C4-2B (cell line): ENCODE data around the gene PCSK5.

Source experiments
- ZFX ChIP-seq: fragments of 450-650 bp; IDR thresholded peaks from 2 replicates; pipeline ENCODE4 v1.6.1; 2017
- TF ChIP-seq, protein P1 (sequence below): fragments of 450-650 bp; conservative IDR thresholded peaks from 2 replicates; pipeline ENCODE4 v1.5.1; 2017; ENCODE audit warnings: mild to moderate bottlenecking

DNA sequence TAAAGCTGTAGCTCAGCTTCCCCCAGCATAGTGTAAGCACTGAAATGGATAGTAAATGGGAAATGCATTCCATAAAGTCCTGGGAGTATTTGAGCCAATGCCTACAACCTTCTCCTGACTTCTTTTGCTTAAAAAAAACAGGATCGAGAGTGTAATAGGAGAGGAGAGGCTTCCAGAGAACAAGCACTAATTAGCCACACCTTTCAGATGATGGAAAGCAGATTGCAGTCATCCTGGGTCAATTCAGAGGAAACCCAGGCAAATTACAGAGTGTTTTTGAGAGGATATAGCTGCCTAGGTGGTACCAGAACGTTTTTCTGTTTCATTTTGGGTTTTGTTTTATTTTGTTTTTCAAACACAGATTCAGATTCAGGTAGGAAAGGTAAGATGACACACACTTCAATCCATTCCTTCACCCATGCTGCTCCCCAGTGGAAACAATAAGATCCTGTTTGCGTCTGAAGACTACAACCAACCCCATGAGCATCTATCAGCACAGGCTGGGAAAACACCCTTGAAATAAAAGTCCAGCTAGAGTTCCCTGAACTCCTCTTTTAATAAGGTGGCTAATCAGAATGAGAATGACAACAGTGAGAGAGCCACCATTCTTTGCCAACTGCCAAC, 408.2 kb downstream of the PCSK5 start:
- TF ChIP-seq, protein P1, sequence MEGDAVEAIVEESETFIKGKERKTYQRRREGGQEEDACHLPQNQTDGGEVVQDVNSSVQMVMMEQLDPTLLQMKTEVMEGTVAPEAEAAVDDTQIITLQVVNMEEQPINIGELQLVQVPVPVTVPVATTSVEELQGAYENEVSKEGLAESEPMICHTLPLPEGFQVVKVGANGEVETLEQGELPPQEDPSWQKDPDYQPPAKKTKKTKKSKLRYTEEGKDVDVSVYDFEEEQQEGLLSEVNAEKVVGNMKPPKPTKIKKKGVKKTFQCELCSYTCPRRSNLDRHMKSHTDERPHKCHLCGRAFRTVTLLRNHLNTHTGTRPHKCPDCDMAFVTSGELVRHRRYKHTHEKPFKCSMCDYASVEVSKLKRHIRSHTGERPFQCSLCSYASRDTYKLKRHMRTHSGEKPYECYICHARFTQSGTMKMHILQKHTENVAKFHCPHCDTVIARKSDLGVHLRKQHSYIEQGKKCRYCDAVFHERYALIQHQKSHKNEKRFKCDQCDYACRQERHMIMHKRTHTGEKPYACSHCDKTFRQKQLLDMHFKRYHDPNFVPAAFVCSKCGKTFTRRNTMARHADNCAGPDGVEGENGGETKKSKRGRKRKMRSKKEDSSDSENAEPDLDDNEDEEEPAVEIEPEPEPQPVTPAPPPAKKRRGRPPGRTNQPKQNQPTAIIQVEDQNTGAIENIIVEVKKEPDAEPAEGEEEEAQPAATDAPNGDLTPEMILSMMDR, result peak; percentile 17; the same call in 1 of the 2 replicates
- no peak for TF ChIP-seq ZFX
